ENCODE measurements around the gene NOL11. TPM values are rescaled to one million over a fixed set of nuclear protein-coding genes. Genes with fewer than 3 reads are reported as not detected.
A peak's percentile ranks its signal among the peaks of the same experiment; 100 is the strongest.

Gene NOL11
- total and polyA plus RNA-seq, 2 experiments from 2014 or later, result 116 to 130 TPM

DNA sequence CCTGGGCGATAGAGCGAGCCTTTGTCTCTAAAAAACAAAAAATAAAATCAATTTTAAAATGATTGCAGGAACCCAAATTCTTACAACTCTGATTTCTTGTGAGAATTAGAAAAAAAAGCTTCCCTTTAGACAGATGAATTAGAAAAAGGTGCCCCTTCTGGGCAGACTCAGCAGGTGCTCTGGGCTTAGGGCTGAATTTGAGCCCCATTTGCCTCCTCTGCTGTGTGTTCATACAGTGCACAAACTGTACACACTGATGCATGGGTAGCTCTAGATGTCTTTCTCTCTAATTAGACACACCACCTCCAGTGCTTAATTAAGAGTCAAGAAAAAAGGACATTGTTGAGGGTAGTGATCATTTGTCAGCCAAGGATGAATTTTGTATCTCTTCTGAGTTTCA, 38.5 kb upstream of the NOL11 start (continued):
- TF ChIP-seq ZNF331 (CRISPR knock-in tag; IDR thresholded peaks at IDR 0.05; ENCODE audit: low read depth), result no peak
- TF ChIP-seq NANOG (IDR thresholded peaks at IDR 0.05; ENCODE audit: borderline replicate concordance), result no peak

- TF ChIP-seq STAT1 (IDR thresholded peaks at IDR 0.05; ENCODE audit: unreplicated experiment), result no peak
- DNase-seq (ENCODE audit: low spot score), result no peak
Observed at GRCh38 chr17:67679721-67680120, 38.0 kb upstream of the NOL11 start.

GRCh38 chr17:67680445-67681224, 37.1 kb upstream of the NOL11 start:
- H3K36me3 Mint-ChIP-seq (ENCODE audit: low read depth), result no peaks in the 10 kb centered on the region
- Histone ChIP-seq H3K79me2 (replicated peaks; ENCODE audit: insufficient read depth) (no peaks in the 10 kb centered on the region), H4K20me1 (replicated peaks; ENCODE audit: insufficient read depth) (no peaks in the 10 kb centered on the region), H3K27me3 (ENCODE audit: insufficient read depth) (no peaks in the 10 kb centered on the region), H3F3A (replicated peaks; ENCODE audit: low read depth) (no peaks in the 10 kb centered on the region), H3K4me2 (no peak overlapping the region), H3K4me3 (no peak overlapping the region), H3K9me2 (ENCODE audit: insufficient read depth) (no peaks in the 10 kb centered on the region), H3K4me1 (ENCODE audit: insufficient read depth) (no peaks in the 10 kb centered on the region; the same call in 1 of the 2 replicates), H3K27ac (ENCODE audit: low read depth) (peak overlapping the region; percentile 17), H3K36me3 (ENCODE audit: insufficient read depth) (no peaks in the 10 kb centered on the region), H2AFZ (no peak overlapping the region)
- ATAC-seq, result no peak
- TF ChIP-seq ETS1 (IDR thresholded peaks at IDR 0.05) (no peak), ZNF114 (CRISPR knock-in tag; IDR thresholded peaks at IDR 0.05) (no peak)
- peaks cover 4% of the 10 kb centered on the region for H3K4me1 Mint-ChIP-seq
- H3K4me3 Mint-ChIP-seq, result no peak overlapping the region
- no peak overlapping the region for H3K27ac Mint-ChIP-seq
- H3K9me3 Mint-ChIP-seq, result no peaks in the 10 kb centered on the region
- H3K27me3 Mint-ChIP-seq (ENCODE audit: insufficient read depth, low read depth, poor library complexity), result peaks cover 1% of the 10 kb centered on the region
- DNase-seq (ENCODE audit: low spot score), result no peak

More at GRCh38 chr17:67679721-67680120, 38.0 kb upstream of the NOL11 start:
- Histone ChIP-seq H3K79me2 (replicated peaks; ENCODE audit: insufficient read depth) (no peaks in the 10 kb centered on the region), H3F3A (replicated peaks; ENCODE audit: low read depth) (no peaks in the 10 kb centered on the region), H2AFZ (no peak overlapping the region), H3K36me3 (ENCODE audit: insufficient read depth) (no peaks in the 10 kb centered on the region), H3K4me3 (no peak overlapping the region), H3K4me1 (ENCODE audit: insufficient read depth) (no peaks in the 10 kb centered on the region; the same call in 1 of the 2 replicates), H4K20me1 (replicated peaks; ENCODE audit: insufficient read depth) (no peaks in the 10 kb centered on the region), H3K9me2 (ENCODE audit: insufficient read depth) (no peaks in the 10 kb centered on the region), H3K4me2 (no peak overlapping the region), H3K27ac (ENCODE audit: low read depth) (no peak overlapping the region), H3K27me3 (ENCODE audit: insufficient read depth) (no peaks in the 10 kb centered on the region)
- Mint-ChIP-seq H3K4me1 (peaks cover 2% of the 10 kb centered on the region; the same call in 2 of the 3 replicates), H3K27ac (no peak overlapping the region), H3K36me3 (ENCODE audit: low read depth) (peaks cover 3% of the 10 kb centered on the region; the same call in 1 of the 3 replicates), H3K9me3 (no peaks in the 10 kb centered on the region), H3K4me3 (no peak overlapping the region), H3K27me3 (ENCODE audit: insufficient read depth, low read depth, poor library complexity) (peaks cover 1% of the 10 kb centered on the region)
- no peak for ATAC-seq

DNA sequence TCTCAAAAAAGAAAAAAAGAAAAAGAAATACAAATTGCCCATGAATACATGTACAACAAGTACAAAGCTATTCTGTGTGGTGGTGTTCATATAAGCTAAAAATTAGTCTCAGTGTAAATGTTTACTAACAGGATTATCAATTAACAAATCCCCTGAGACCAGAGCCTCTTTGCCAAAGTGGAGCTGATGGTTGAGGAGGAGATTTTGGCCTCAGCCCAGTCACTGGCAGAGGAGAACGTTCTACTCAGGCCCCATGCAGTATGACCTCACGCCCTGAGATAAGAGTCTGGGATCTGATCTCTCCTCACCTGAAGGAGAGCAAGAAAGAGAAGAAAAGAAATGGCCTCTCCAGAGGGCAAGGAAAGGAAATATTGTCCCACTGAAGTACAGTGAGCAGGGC, 35.5 kb upstream of the NOL11 start:
- H3K27ac Mint-ChIP-seq, result no peak overlapping the region
- peaks cover 1% of the 10 kb centered on the region for H3K27me3 Mint-ChIP-seq (ENCODE audit: insufficient read depth, low read depth, poor library complexity)
- H3K36me3 Mint-ChIP-seq (ENCODE audit: low read depth), result no peaks in the 10 kb centered on the region
- ATAC-seq, result no peak
- no peaks in the 10 kb centered on the region for H3K36me3 ChIP-seq (ENCODE audit: insufficient read depth)
- H3K9me2 ChIP-seq (ENCODE audit: insufficient read depth), result no peaks in the 10 kb centered on the region
- H2AFZ ChIP-seq, result no peak overlapping the region
- H3K4me3 ChIP-seq, result no peak overlapping the region
- H3F3A ChIP-seq (replicated peaks; ENCODE audit: low read depth), result no peaks in the 10 kb centered on the region; the same call in 1 of the 2 replicates
- H3K4me1 ChIP-seq (ENCODE audit: insufficient read depth), result no peaks in the 10 kb centered on the region; the same call in 1 of the 2 replicates
- no peak overlapping the region for H3K4me2 ChIP-seq
- no peak overlapping the region for H3K27ac ChIP-seq (ENCODE audit: low read depth)
- H4K20me1 ChIP-seq (replicated peaks; ENCODE audit: insufficient read depth), result no peaks in the 10 kb centered on the region
- DNase-seq (ENCODE audit: low spot score), result no peak
- H3K4me1 Mint-ChIP-seq, result peaks cover 4% of the 10 kb centered on the region
- H3K27me3 ChIP-seq (ENCODE audit: insufficient read depth), result no peaks in the 10 kb centered on the region
- no peaks in the 10 kb centered on the region for H3K9me3 Mint-ChIP-seq
- H3K79me2 ChIP-seq (replicated peaks; ENCODE audit: insufficient read depth), result no peaks in the 10 kb centered on the region
- H3K4me3 Mint-ChIP-seq, result no peak overlapping the region
- TF ChIP-seq EZH2phosphoT487 (IDR thresholded peaks at IDR 0.05; ENCODE audit: unreplicated experiment), result no peak
- no peak for TF ChIP-seq POLR2AphosphoS5 (IDR thresholded peaks at IDR 0.05; ENCODE audit: low read depth)
- TF ChIP-seq STAT1 (IDR thresholded peaks at IDR 0.05; ENCODE audit: unreplicated experiment), result no peak

Measured in GM23338 (cell line).